Right lobe of liver (tissue), 4 donors: ENCODE measurements around the gene URB1.

Source experiments
- POLR2A ChIP-seq: fragments of 450-650 bp; IDR thresholded peaks from one replicate; pipeline ENCODE4 v1.6.1; 2017; ENCODE audit warnings: antibody characterized with exemption, mild to moderate bottlenecking
- TF ChIP-seq, protein P1 (sequence below), 4 donors: fragments of 200-600 bp in 3 of 4; fragments of 450-650 bp in 1 of 4; IDR thresholded peaks; one replicate each; pipeline versions ENCODE4 v1.5.1 to v1.8.0; 2016 to 2022; ENCODE audit warnings: antibody characterized with exemption in 4 of 4, mild to moderate bottlenecking in 2 of 4
- donor health status: DM: no; HTN: no; CAD: no.
- donor health status: DM: no; HTN: no; CAD: no.
- donor health status: DM: no; HTN: yes; CAD: no.

DNA sequence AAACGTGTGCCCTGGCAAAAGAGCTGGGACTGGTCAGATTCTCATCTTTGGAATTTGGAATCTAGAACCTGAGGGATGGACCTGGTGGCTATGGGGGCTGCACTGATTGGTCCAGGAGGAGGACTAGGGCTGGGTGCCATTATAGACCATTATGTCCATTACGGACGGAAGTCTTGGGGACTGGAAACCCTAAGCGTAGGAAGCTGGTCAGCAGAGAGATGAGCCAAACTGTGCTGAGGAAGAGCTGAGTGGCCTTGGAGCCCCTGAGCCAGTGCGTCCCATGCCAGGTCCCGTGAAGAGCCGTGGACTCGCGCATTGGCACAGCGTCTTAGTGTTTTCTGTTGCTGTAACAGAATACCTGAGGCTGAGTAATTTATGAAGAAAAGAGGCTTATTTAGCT lies 84.1 kb downstream of the URB1 start:
- TF ChIP-seq, protein P1, sequence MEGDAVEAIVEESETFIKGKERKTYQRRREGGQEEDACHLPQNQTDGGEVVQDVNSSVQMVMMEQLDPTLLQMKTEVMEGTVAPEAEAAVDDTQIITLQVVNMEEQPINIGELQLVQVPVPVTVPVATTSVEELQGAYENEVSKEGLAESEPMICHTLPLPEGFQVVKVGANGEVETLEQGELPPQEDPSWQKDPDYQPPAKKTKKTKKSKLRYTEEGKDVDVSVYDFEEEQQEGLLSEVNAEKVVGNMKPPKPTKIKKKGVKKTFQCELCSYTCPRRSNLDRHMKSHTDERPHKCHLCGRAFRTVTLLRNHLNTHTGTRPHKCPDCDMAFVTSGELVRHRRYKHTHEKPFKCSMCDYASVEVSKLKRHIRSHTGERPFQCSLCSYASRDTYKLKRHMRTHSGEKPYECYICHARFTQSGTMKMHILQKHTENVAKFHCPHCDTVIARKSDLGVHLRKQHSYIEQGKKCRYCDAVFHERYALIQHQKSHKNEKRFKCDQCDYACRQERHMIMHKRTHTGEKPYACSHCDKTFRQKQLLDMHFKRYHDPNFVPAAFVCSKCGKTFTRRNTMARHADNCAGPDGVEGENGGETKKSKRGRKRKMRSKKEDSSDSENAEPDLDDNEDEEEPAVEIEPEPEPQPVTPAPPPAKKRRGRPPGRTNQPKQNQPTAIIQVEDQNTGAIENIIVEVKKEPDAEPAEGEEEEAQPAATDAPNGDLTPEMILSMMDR (IDR thresholded peaks at IDR 0.05) = no peak
- no peak for TF ChIP-seq POLR2A
